ENCODE results near the gene SLC25A20.

Gene SLC25A20

DNA sequence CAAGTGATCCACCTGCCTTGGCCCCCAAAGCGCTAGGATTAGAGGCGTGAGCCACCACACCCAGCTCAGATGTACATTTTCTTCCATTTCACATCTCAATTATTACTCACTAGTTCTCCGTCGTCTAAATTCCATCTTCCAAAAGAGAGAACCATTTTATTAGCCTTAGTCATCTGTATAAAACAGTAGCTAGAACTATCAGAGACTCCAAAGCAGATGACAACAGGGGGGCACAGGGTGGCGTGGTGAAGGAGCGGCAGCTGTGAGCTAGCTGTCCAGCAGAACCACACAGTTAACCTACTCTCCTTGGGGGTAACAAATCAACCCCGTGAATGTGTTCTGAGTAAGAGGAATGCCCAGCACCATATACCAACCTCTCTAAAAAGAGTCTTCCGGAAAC lies 7.1 kb downstream of the SLC25A20 start:
- Histone ChIP-seq H3K4me3 (ENCODE audit: low read depth, low read length, poor library complexity, severe bottlenecking) (no peak overlapping the region), H3K79me2 (ENCODE audit: insufficient read depth, low read length) (no peaks in the 10 kb centered on the region), H3K27me3 (ENCODE audit: insufficient read depth, low read length) (no peaks in the 10 kb centered on the region), H4K20me1 (ENCODE audit: insufficient read depth, low read length) (no peaks in the 10 kb centered on the region), H3K36me3 (ENCODE audit: insufficient read depth, low read length) (no peaks in the 10 kb centered on the region), H2AFZ (ENCODE audit: low read length) (no peak overlapping the region), H3K9me3 (ENCODE audit: low read length) (no peaks in the 10 kb centered on the region), H3F3A (ENCODE audit: insufficient read depth, low read length) (no peaks in the 10 kb centered on the region), H3K4me1 (ENCODE audit: insufficient read depth, low read length, severe bottlenecking) (no peaks in the 10 kb centered on the region), H3K9me2 (ENCODE audit: low read depth, low read length) (no peaks in the 10 kb centered on the region), H3K4me2 (ENCODE audit: low read length) (no peak overlapping the region), H3K9ac (ENCODE audit: low read length) (no peak overlapping the region), H3K27ac (ENCODE audit: low read depth, low read length, poor library complexity, severe bottlenecking) (no peak overlapping the region)
- TF ChIP-seq, protein P1, sequence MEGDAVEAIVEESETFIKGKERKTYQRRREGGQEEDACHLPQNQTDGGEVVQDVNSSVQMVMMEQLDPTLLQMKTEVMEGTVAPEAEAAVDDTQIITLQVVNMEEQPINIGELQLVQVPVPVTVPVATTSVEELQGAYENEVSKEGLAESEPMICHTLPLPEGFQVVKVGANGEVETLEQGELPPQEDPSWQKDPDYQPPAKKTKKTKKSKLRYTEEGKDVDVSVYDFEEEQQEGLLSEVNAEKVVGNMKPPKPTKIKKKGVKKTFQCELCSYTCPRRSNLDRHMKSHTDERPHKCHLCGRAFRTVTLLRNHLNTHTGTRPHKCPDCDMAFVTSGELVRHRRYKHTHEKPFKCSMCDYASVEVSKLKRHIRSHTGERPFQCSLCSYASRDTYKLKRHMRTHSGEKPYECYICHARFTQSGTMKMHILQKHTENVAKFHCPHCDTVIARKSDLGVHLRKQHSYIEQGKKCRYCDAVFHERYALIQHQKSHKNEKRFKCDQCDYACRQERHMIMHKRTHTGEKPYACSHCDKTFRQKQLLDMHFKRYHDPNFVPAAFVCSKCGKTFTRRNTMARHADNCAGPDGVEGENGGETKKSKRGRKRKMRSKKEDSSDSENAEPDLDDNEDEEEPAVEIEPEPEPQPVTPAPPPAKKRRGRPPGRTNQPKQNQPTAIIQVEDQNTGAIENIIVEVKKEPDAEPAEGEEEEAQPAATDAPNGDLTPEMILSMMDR (IDR thresholded peaks at IDR 0.05; ENCODE audit: low read length), result no peak
- no peak for TF ChIP-seq EZH2 (IDR thresholded peaks at IDR 0.05; ENCODE audit: borderline replicate concordance, low read length)

DNA sequence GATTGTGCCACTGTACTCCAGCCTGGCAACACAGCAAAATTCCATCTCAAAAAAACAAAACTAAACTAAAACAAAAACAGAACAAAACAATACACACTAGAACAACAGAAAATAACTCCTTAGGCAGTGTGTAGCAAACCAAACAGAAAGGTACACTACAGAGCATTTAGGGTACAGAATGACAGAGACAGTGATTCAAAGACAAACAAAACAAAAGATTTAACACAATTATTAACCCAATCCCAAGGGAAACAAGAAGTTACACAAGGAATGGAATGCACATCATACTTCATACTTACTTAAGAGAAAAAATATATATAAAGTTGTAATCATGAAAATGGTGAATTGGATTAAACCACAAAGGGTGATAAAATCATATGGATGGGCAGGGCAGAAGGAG lies 12.9 kb downstream of the SLC25A20 start:
- Histone ChIP-seq H2AFZ (ENCODE audit: low read length) (no peak overlapping the region), H3K4me2 (ENCODE audit: low read length) (no peak overlapping the region), H3K27ac (ENCODE audit: low read depth, low read length, poor library complexity, severe bottlenecking) (no peak overlapping the region), H3K9me2 (ENCODE audit: low read depth, low read length) (no peaks in the 10 kb centered on the region), H3K9me3 (ENCODE audit: low read length) (no peaks in the 10 kb centered on the region), H4K20me1 (ENCODE audit: insufficient read depth, low read length) (no peaks in the 10 kb centered on the region), H3K4me3 (ENCODE audit: low read depth, low read length, poor library complexity, severe bottlenecking) (no peak overlapping the region), H3K4me1 (ENCODE audit: insufficient read depth, low read length, severe bottlenecking) (no peaks in the 10 kb centered on the region), H3K27me3 (ENCODE audit: insufficient read depth, low read length) (no peaks in the 10 kb centered on the region), H3K9ac (ENCODE audit: low read length) (no peak overlapping the region), H3K79me2 (ENCODE audit: insufficient read depth, low read length) (no peaks in the 10 kb centered on the region), H3F3A (ENCODE audit: insufficient read depth, low read length) (no peaks in the 10 kb centered on the region), H3K36me3 (ENCODE audit: insufficient read depth, low read length) (peaks cover 7% of the 10 kb centered on the region; the same call in 1 of the 2 replicates)
- TF ChIP-seq EZH2 (IDR thresholded peaks at IDR 0.05; ENCODE audit: borderline replicate concordance, low read length), result no peak
- TF ChIP-seq, protein P1 (IDR thresholded peaks at IDR 0.05; ENCODE audit: low read length), result no peak

DNA sequence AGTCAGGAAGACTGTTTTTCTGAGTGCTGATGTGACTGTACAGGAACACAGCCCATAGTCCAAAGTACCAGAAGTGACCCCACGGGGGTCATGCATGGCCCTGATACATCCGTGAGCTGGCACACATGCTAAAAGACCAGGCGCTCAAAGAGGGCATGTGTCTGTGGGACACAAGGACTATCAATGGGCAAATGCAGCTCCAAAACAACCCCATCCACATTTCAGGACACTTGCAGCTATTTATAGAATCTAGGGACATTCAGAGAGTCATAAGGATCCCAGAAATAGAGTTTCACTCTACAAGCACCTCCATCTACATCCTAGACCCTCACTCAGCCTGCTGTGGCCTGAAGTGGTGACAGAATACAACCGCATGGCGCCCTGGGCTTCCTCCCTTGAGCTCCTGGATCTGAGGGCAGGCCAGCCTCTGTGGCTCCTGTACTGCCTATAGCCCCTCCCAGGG lies 17.0 kb downstream of the SLC25A20 start:
- H3K27me3 ChIP-seq (ENCODE audit: insufficient read depth, low read length), result no peaks in the 10 kb centered on the region
- H3F3A ChIP-seq (ENCODE audit: insufficient read depth, low read length), result no peaks in the 10 kb centered on the region
- no peak for TF ChIP-seq EZH2 (IDR thresholded peaks at IDR 0.05; ENCODE audit: borderline replicate concordance, low read length)
- TF ChIP-seq, protein P1 (IDR thresholded peaks at IDR 0.05; ENCODE audit: low read length), result no peak
- H3K9me2 ChIP-seq (ENCODE audit: low read depth, low read length), result no peaks in the 10 kb centered on the region
- peaks cover 7% of the 10 kb centered on the region for H3K4me1 ChIP-seq (ENCODE audit: insufficient read depth, low read length, severe bottlenecking)
- no peak overlapping the region for H3K4me2 ChIP-seq (ENCODE audit: low read length)
- H3K4me3 ChIP-seq (ENCODE audit: low read depth, low read length, poor library complexity, severe bottlenecking), result no peak overlapping the region
- H3K36me3 ChIP-seq (ENCODE audit: insufficient read depth, low read length), result peaks cover 8% of the 10 kb centered on the region; the same call in 1 of the 2 replicates
- H2AFZ ChIP-seq (ENCODE audit: low read length), result no peak overlapping the region
- no peak overlapping the region for H3K27ac ChIP-seq (ENCODE audit: low read depth, low read length, poor library complexity, severe bottlenecking)
- H3K9ac ChIP-seq (ENCODE audit: low read length), result no peak overlapping the region
- H4K20me1 ChIP-seq (ENCODE audit: insufficient read depth, low read length), result no peaks in the 10 kb centered on the region
- H3K79me2 ChIP-seq (ENCODE audit: insufficient read depth, low read length), result no peaks in the 10 kb centered on the region
- no peaks in the 10 kb centered on the region for H3K9me3 ChIP-seq (ENCODE audit: low read length)

Data from OCI-LY1 (cell line).